Measurements from ENCODE around the gene RABEP2. TPM values are rescaled to one million over a fixed set of nuclear protein-coding genes. Genes with fewer than 3 reads are reported as not detected.

Gene RABEP2
- total and polyA plus RNA-seq, 9 of the 15 experiments (the other 6 are each of a cell fraction or from before 2014, with no cell fraction given): 0.15 to 13.4 (median 3.5) TPM

DNA sequence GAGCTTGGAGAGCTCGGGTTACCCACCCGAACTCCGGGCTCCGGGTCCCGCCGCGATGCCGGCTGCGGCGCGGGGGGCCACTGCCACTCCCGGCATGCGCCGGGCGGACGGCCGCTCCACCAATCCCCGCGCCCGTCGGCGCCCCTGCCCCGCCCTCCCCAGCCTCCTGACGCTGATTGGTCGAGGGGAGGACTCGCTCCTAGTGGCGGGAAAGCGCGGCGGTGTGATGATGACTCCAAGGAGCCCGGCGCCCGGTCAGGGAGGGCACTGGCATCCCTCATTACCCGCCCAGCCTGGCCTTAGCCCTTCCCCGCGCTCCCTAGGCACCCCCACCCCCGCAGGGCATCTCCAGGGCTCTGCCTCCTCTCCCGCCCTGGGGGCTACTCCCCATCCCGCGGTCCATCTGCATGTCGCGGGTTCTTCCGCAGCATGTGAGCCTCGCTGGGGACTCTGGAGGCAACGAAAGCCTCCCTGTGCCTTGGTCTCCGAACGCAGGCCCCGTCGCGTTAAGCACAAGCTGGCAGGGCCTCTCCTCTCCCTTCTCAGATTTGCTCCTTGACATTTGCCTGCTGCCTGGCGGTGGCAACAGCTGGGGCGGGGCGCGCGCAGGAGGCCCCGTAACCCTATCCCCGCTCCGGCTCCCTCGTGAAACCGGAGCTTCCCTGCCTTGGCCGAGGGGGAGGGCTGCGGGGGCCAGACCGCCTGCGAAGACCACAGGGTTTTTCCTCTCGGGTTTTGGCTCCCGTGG lies 45.0 kb downstream of the RABEP2 start (continued):
- TF ChIP-seq, protein P1, sequence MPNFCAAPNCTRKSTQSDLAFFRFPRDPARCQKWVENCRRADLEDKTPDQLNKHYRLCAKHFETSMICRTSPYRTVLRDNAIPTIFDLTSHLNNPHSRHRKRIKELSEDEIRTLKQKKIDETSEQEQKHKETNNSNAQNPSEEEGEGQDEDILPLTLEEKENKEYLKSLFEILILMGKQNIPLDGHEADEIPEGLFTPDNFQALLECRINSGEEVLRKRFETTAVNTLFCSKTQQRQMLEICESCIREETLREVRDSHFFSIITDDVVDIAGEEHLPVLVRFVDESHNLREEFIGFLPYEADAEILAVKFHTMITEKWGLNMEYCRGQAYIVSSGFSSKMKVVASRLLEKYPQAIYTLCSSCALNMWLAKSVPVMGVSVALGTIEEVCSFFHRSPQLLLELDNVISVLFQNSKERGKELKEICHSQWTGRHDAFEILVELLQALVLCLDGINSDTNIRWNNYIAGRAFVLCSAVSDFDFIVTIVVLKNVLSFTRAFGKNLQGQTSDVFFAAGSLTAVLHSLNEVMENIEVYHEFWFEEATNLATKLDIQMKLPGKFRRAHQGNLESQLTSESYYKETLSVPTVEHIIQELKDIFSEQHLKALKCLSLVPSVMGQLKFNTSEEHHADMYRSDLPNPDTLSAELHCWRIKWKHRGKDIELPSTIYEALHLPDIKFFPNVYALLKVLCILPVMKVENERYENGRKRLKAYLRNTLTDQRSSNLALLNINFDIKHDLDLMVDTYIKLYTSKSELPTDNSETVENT (CRISPR knock-in tag; IDR thresholded peaks at IDR 0.05): no peak
- TF ChIP-seq ZBTB17 (CRISPR knock-in tag; IDR thresholded peaks at IDR 0.05) (peak; percentile 74), RB1 (IDR thresholded peaks at IDR 0.05; ENCODE audit: low read depth) (peak; percentile 92), CTBP1 (IDR thresholded peaks at IDR 0.05; ENCODE audit: borderline replicate concordance) (peak; percentile 24; the same call in 1 of the 2 replicates), ZNF444 (CRISPR knock-in tag; IDR thresholded peaks at IDR 0.05) (no peak), POLR2AphosphoS5 (IDR thresholded peaks at IDR 0.05; ENCODE audit: control insufficient read depth, insufficient read depth, low read depth, low read length) (peak; percentile 53; the same call in 1 of the 2 replicates), NR2F6 (CRISPR knock-in tag; IDR thresholded peaks at IDR 0.05) (no peak), ILF3 (IDR thresholded peaks at IDR 0.05; ENCODE audit: borderline replicate concordance) (0 out of 2 replicates have a peak, but pooled peaks have one; percentile 31), PHF8 (IDR thresholded peaks at IDR 0.05; ENCODE audit: borderline replicate concordance, low read length) (peak; percentile 62; the same call in 1 of the 2 replicates), U2AF1 (optimal IDR thresholded peaks at IDR 0.05; ENCODE audit: low read depth, low read length) (no peak), ZNF12 (CRISPR knock-in tag; IDR thresholded peaks at IDR 0.05) (peak; percentile 20), ASH1L (IDR thresholded peaks at IDR 0.05; ENCODE audit: borderline replicate concordance, low read depth, partially characterized antibody) (peak; percentile 52), SP2 (IDR thresholded peaks at IDR 0.05; ENCODE audit: extremely low read depth, low read depth, low read length, poor library complexity, severe bottlenecking) (peak; percentile 42), RBM25 (IDR thresholded peaks at IDR 0.05; ENCODE audit: low read depth, low read length, severe bottlenecking) (peak; percentile 95), PHF20 (IDR thresholded peaks at IDR 0.05; ENCODE audit: partially characterized antibody) (peak; percentile 71), HNRNPK (IDR thresholded peaks at IDR 0.05; ENCODE audit: low read depth, low read length, poor library complexity, severe bottlenecking) (no peak)
- TF ChIP-seq, protein P2, sequence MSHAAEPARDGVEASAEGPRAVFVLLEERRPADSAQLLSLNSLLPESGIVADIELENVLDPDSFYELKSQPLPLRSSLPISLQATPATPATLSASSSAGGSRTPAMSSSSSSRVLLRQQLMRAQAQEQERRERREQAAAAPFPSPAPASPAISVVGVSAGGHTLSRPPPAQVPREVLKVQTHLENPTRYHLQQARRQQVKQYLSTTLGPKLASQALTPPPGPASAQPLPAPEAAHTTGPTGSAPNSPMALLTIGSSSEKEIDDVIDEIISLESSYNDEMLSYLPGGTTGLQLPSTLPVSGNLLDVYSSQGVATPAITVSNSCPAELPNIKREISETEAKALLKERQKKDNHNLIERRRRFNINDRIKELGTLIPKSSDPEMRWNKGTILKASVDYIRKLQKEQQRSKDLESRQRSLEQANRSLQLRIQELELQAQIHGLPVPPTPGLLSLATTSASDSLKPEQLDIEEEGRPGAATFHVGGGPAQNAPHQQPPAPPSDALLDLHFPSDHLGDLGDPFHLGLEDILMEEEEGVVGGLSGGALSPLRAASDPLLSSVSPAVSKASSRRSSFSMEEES (CRISPR knock-in tag; IDR thresholded peaks at IDR 0.05): no peak
- TF ChIP-seq, protein P3, sequence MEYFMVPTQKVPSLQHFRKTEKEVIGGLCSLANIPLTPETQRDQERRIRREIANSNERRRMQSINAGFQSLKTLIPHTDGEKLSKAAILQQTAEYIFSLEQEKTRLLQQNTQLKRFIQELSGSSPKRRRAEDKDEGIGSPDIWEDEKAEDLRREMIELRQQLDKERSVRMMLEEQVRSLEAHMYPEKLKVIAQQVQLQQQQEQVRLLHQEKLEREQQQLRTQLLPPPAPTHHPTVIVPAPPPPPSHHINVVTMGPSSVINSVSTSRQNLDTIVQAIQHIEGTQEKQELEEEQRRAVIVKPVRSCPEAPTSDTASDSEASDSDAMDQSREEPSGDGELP (CRISPR knock-in tag; IDR thresholded peaks at IDR 0.05; ENCODE audit: borderline replicate concordance): peak; percentile 92
- TF ChIP-seq, protein P4, sequence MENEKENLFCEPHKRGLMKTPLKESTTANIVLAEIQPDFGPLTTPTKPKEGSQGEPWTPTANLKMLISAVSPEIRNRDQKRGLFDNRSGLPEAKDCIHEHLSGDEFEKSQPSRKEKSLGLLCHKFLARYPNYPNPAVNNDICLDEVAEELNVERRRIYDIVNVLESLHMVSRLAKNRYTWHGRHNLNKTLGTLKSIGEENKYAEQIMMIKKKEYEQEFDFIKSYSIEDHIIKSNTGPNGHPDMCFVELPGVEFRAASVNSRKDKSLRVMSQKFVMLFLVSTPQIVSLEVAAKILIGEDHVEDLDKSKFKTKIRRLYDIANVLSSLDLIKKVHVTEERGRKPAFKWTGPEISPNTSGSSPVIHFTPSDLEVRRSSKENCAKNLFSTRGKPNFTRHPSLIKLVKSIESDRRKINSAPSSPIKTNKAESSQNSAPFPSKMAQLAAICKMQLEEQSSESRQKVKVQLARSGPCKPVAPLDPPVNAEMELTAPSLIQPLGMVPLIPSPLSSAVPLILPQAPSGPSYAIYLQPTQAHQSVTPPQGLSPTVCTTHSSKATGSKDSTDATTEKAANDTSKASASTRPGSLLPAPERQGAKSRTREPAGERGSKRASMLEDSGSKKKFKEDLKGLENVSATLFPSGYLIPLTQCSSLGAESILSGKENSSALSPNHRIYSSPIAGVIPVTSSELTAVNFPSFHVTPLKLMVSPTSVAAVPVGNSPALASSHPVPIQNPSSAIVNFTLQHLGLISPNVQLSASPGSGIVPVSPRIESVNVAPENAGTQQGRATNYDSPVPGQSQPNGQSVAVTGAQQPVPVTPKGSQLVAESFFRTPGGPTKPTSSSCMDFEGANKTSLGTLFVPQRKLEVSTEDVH (IDR thresholded peaks at IDR 0.05; ENCODE audit: low read depth, partially characterized antibody): peak; percentile 94
